ENCODE measurements around the gene IRAK1. TPM values are rescaled to one million over a fixed set of nuclear protein-coding genes. Genes with fewer than 3 reads are reported as not detected.

The IRAK1 gene
- 100 to 1,000 TPM in 2 of 4 donors, 10 to 100 TPM in 2; 64.1 to 155 (median 107) TPM for total RNA-seq

DNA sequence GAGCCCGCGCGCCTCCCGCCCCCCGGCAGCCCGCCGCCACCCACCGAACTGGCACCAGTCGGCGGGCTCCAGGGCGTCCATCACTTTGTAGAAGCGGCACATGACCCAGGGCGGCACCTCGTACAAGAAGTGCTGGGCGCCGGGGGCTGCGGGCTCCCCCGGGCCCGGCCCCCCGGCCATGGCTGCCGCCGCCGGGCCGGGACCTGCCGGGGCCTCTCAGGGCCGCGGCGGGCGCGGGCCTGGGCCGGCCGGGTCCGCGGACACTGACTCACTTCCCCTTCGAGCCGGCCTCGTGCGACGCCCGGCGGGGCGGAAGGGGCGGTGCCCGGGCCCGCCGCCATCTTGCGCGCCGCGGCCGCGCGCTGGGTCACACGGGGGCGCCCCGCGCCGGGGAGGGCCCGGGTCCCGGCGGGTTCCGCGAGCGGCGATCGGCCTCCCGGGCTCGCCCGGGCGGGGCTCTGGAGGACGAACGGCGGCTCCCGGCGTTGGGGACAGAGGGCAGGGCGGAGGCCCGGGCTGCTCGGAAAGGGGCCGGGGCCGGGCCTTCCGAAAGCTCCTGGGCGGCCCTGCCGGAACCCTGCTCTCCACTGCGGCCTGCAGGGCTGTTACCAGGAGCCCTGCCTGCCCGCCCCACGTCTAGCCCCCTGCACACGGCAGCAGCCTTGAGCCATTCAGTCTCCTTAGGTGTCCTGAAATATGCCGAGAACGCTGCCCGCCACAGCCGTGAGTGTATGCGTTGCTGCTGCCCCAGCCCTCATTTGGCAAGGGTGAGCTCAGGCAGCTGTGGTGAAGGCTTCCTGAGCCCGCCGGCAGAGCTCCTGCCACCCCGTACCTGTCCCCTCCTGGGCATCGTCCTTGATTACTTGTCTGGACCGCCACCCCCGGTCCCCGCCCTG is at the start of gene IRAK1:
IRAK1 (minus strand) TSS at position 270 of the 896 bp plus-strand sequence; CDS start at position 180, 90 bp downstream.
- Histone ChIP-seq H3K27me3 (no peaks in the 10 kb centered on the region), H3K4me3 (peak within 1 kb of the TSS; percentile 43 to 67 (median 60)), H3K9me3 (no peaks in the 10 kb centered on the region), H3K27ac (peak within 1 kb of the TSS; percentile 92 to 96 (median 94)), H3K4me1 (peaks cover 0 to 24% (median 7%) of the 10 kb centered on the region in 4 donors), H3K36me3 (no peaks in the 10 kb centered on the region)
- DNase-seq, result peak; percentile 67
- 54% methylated on average over 63 of the region's 99 CpGs; no CpG with 5 or more reads in 1 of the 2 donors for WGBS, 2 donors (ENCODE audit: low coverage in 1 of 2)
- in situ Hi-C loops (cut with MboI; ENCODE audit: low pct_ligation_motif_present in 1 of 4, low pct_unique_long_range_greater_than_20kb in 1 of 4, low sequenced_read_pairs in 3 of 4) (no loop called here), intact Hi-C loops (cut with DNase I; ENCODE audit: low total_unique reads) (no loop called here)
- TF ChIP-seq CTCF (IDR thresholded peaks at IDR 0.05) (no peak), POLR2A (IDR thresholded peaks at IDR 0.05) (peak; percentile 39)

GRCh38 chrX:154068560-154068959 is 48.9 kb upstream of the IRAK1 start:
- Histone ChIP-seq H3K27me3 (no peaks in the 10 kb centered on the region), H3K36me3 (no peaks in the 10 kb centered on the region), H3K4me1 (peaks cover 0 to 12% (median 4%) of the 10 kb centered on the region in 4 donors), H3K27ac (no peak overlapping the region), H3K4me3 (no peak overlapping the region), H3K9me3 (no peaks in the 10 kb centered on the region)
- no peak for DNase-seq
- no peak for TF ChIP-seq CTCF (IDR thresholded peaks at IDR 0.05)
- TF ChIP-seq POLR2AphosphoS5 (IDR thresholded peaks at IDR 0.05), result no peak
- no peak for TF ChIP-seq POLR2A (IDR thresholded peaks at IDR 0.05)
- WGBS, 2 donors (ENCODE audit: low coverage in 1 of 2), result 75 to 78% methylated on average over 1 to 3 of the region's 3 CpGs
- intact Hi-C loops (cut with DNase I; ENCODE audit: low total_unique reads) (no loop called here), in situ Hi-C loops (cut with MboI; ENCODE audit: low pct_ligation_motif_present in 1 of 4, low pct_unique_long_range_greater_than_20kb in 1 of 4, low sequenced_read_pairs in 3 of 4) (no loop called here)

GRCh38 chrX:154064637-154065435 is 45.1 kb upstream of the IRAK1 start:
- intact Hi-C loops (cut with DNase I; ENCODE audit: low total_unique reads), result no loop called here
- Histone ChIP-seq H3K4me3 (no peak overlapping the region), H3K27ac (no peak overlapping the region), H3K27me3 (no peaks in the 10 kb centered on the region), H3K4me1 (peaks cover 0 to 34% (median 17%) of the 10 kb centered on the region in 4 donors), H3K9me3 (no peaks in the 10 kb centered on the region), H3K36me3 (no peaks in the 10 kb centered on the region)
- no peak for DNase-seq
- no peak for TF ChIP-seq POLR2A (IDR thresholded peaks at IDR 0.05)
- no peak for TF ChIP-seq POLR2AphosphoS5 (IDR thresholded peaks at IDR 0.05)
- WGBS, 2 donors (ENCODE audit: low coverage in 1 of 2), result 83% methylated on average over 9 of the region's 9 CpGs; no CpG with 5 or more reads in 1 of the 2 donors
- in situ Hi-C loops (cut with MboI; ENCODE audit: low pct_ligation_motif_present in 1 of 4, low pct_unique_long_range_greater_than_20kb in 1 of 4, low sequenced_read_pairs in 3 of 4), result no loop called here

- in situ Hi-C loops (cut with MboI; ENCODE audit: low pct_ligation_motif_present in 1 of 4, low pct_unique_long_range_greater_than_20kb in 1 of 4, low sequenced_read_pairs in 3 of 4), result no loop called here
- no peak overlapping the region for H3K27ac ChIP-seq
- H3K36me3 ChIP-seq, result no peaks in the 10 kb centered on the region
- no peak for TF ChIP-seq POLR2AphosphoS5 (IDR thresholded peaks at IDR 0.05)
- TF ChIP-seq EP300 (IDR thresholded peaks at IDR 0.05; ENCODE audit: low read depth), result no peak
- TF ChIP-seq CTCF (IDR thresholded peaks at IDR 0.05), result no peak
- no peak for TF ChIP-seq POLR2A (IDR thresholded peaks at IDR 0.05)
- no peaks in the 10 kb centered on the region for H3K27me3 ChIP-seq
- H3K4me3 ChIP-seq, result no peak overlapping the region
- H3K9me3 ChIP-seq, result no peaks in the 10 kb centered on the region
- intact Hi-C loops (cut with DNase I; ENCODE audit: low total_unique reads), result no loop called here
- DNase-seq, result no peak
- WGBS, 2 donors (ENCODE audit: low coverage in 1 of 2), result 80 to 90% methylated on average over 2 to 4 of the region's 4 CpGs
- H3K4me1 ChIP-seq, result peaks cover 2 to 47% (median 19%) of the 10 kb centered on the region in 4 donors
These were observed 43.5 kb upstream of the IRAK1 start for GRCh38 chrX:154063234-154063633.
